Measurements from ENCODE around the gene CAMK2G.

Gene CAMK2G

GRCh38 chr10:73855413-73855812 lies 18.9 kb downstream of the CAMK2G start (continued):
- TF ChIP-seq PATZ1 (CRISPR knock-in tag; IDR thresholded peaks at IDR 0.05; ENCODE audit: borderline replicate concordance), result no peak
- TF ChIP-seq ZNF70 (CRISPR knock-in tag; IDR thresholded peaks at IDR 0.05), result no peak
- no peak for TF ChIP-seq OSR1 (CRISPR knock-in tag; IDR thresholded peaks at IDR 0.05)
- TF ChIP-seq CSRNP3 (CRISPR knock-in tag; IDR thresholded peaks at IDR 0.05), result no peak
- no peak for TF ChIP-seq ZNF8 (CRISPR knock-in tag; IDR thresholded peaks at IDR 0.05)

GRCh38 chr10:73854310-73854709 lies 20.0 kb downstream of the CAMK2G start:
- no peak for TF ChIP-seq ARNTL (CRISPR knock-in tag; IDR thresholded peaks at IDR 0.05; ENCODE audit: borderline replicate concordance, low read depth)
- TF ChIP-seq ISL1 (CRISPR knock-in tag; IDR thresholded peaks at IDR 0.05), result no peak
- TF ChIP-seq CREB5 (CRISPR knock-in tag; IDR thresholded peaks at IDR 0.05; ENCODE audit: low read depth), result no peak
- no peak for TF ChIP-seq ZNF8 (CRISPR knock-in tag; IDR thresholded peaks at IDR 0.05)
- no peak for TF ChIP-seq TSHZ2 (CRISPR knock-in tag; IDR thresholded peaks at IDR 0.05)
- TF ChIP-seq TCF4 (CRISPR knock-in tag; IDR thresholded peaks at IDR 0.05; ENCODE audit: borderline replicate concordance), result no peak
- TF ChIP-seq ZNF565 (CRISPR knock-in tag; conservative IDR thresholded peaks at IDR 0.05; ENCODE audit: low read depth), result no peak
- no peak for TF ChIP-seq RARB (CRISPR knock-in tag; IDR thresholded peaks at IDR 0.05)
- TF ChIP-seq PPARA (CRISPR knock-in tag; IDR thresholded peaks at IDR 0.05; ENCODE audit: borderline replicate concordance), result no peak
- TF ChIP-seq ZFP30 (CRISPR knock-in tag; IDR thresholded peaks at IDR 0.05), result no peak
- no peak for TF ChIP-seq ZC3H10 (CRISPR knock-in tag; IDR thresholded peaks at IDR 0.05)
- no peak for TF ChIP-seq PATZ1 (CRISPR knock-in tag; IDR thresholded peaks at IDR 0.05; ENCODE audit: borderline replicate concordance)
- TF ChIP-seq ZFP3 (CRISPR knock-in tag; IDR thresholded peaks at IDR 0.05), result no peak
- TF ChIP-seq GLIS3 (CRISPR knock-in tag; IDR thresholded peaks at IDR 0.05), result no peak
- no peak for TF ChIP-seq SNAI2 (CRISPR knock-in tag; IDR thresholded peaks at IDR 0.05)
- TF ChIP-seq TOX (CRISPR knock-in tag; IDR thresholded peaks at IDR 0.05; ENCODE audit: borderline replicate concordance), result no peak
- TF ChIP-seq CSDC2 (CRISPR knock-in tag; IDR thresholded peaks at IDR 0.05), result no peak
- TF ChIP-seq POU6F1 (CRISPR knock-in tag; IDR thresholded peaks at IDR 0.05; ENCODE audit: borderline replicate concordance, low read depth), result no peak
- no peak for TF ChIP-seq BACH2 (CRISPR knock-in tag; IDR thresholded peaks at IDR 0.05; ENCODE audit: borderline replicate concordance)
- ATAC-seq, result no peak
